ENCODE measurements around the gene COL5A3.

- TF ChIP-seq, protein P1, sequence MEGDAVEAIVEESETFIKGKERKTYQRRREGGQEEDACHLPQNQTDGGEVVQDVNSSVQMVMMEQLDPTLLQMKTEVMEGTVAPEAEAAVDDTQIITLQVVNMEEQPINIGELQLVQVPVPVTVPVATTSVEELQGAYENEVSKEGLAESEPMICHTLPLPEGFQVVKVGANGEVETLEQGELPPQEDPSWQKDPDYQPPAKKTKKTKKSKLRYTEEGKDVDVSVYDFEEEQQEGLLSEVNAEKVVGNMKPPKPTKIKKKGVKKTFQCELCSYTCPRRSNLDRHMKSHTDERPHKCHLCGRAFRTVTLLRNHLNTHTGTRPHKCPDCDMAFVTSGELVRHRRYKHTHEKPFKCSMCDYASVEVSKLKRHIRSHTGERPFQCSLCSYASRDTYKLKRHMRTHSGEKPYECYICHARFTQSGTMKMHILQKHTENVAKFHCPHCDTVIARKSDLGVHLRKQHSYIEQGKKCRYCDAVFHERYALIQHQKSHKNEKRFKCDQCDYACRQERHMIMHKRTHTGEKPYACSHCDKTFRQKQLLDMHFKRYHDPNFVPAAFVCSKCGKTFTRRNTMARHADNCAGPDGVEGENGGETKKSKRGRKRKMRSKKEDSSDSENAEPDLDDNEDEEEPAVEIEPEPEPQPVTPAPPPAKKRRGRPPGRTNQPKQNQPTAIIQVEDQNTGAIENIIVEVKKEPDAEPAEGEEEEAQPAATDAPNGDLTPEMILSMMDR (IDR thresholded peaks at IDR 0.05; ENCODE audit: insufficient read depth, low read length, poor library complexity, severe bottlenecking), result no peak
- TF ChIP-seq EZH2phosphoT487 (conservative IDR thresholded peaks at IDR 0.05; ENCODE audit: low read length), result no peak
Measured at GRCh38 chr19:9939301-9939913, 70.9 kb downstream of the COL5A3 start.

Measured in SU-DHL-6 (cell line).